ENCODE data around the gene MASP1.

Gene MASP1

DNA sequence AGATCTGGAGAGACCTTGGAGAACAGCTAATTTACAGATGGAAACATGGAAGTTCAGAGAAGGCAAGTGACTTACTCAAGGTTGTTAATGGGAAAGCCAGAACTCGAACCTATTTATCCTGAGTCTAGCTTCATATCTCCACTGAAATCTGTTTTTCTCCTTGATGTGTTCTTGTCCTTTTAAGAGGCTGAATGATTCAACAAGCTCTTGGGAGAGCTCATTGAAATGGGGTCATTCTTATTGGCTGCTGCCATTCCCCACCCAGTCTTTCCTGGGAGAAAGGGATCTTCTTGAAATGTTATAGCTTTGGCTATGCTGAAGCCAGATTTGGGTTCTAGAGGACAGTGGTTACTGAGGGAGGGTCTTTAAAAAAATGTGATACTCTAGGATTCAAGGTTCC, 53.3 kb downstream of the MASP1 start:
- DNase-seq (ENCODE audit: extremely low read depth, low read depth): no peak
- TF ChIP-seq, protein P1, sequence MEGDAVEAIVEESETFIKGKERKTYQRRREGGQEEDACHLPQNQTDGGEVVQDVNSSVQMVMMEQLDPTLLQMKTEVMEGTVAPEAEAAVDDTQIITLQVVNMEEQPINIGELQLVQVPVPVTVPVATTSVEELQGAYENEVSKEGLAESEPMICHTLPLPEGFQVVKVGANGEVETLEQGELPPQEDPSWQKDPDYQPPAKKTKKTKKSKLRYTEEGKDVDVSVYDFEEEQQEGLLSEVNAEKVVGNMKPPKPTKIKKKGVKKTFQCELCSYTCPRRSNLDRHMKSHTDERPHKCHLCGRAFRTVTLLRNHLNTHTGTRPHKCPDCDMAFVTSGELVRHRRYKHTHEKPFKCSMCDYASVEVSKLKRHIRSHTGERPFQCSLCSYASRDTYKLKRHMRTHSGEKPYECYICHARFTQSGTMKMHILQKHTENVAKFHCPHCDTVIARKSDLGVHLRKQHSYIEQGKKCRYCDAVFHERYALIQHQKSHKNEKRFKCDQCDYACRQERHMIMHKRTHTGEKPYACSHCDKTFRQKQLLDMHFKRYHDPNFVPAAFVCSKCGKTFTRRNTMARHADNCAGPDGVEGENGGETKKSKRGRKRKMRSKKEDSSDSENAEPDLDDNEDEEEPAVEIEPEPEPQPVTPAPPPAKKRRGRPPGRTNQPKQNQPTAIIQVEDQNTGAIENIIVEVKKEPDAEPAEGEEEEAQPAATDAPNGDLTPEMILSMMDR (IDR thresholded peaks at IDR 0.05; ENCODE audit: low read depth, low read length, missing control alignments): no peak

DNA sequence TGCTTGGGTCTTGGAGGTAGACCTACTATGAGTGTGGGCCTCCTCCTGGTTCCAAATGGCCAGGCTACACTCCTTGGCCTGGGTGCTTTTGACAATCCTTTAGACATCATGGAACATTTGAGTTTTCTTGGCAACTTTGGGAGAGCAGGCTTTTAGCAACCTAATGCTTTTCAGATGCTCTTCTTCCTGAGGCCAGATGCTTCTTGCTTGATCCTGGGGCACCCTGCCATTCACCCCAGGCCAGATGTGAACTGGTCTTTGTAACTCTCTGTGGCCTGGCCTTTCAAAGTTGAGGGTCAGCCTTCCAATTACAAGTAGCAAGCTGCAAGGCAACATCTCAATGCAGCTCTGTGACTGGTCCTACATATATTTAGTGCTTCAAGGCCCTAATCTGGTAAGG, 53.8 kb downstream of the MASP1 start:
- H3K4me3 ChIP-seq (replicated peaks; ENCODE audit: low read depth, low read length): no peak overlapping the region
- no peak for DNase-seq (ENCODE audit: extremely low read depth, low read depth)
- TF ChIP-seq, protein P1 (IDR thresholded peaks at IDR 0.05; ENCODE audit: low read depth, low read length, missing control alignments): no peak

More for the DNA sequence above, 53.3 kb downstream of the MASP1 start:
- no peak overlapping the region for H3K4me3 ChIP-seq (replicated peaks; ENCODE audit: low read depth, low read length)

DNA sequence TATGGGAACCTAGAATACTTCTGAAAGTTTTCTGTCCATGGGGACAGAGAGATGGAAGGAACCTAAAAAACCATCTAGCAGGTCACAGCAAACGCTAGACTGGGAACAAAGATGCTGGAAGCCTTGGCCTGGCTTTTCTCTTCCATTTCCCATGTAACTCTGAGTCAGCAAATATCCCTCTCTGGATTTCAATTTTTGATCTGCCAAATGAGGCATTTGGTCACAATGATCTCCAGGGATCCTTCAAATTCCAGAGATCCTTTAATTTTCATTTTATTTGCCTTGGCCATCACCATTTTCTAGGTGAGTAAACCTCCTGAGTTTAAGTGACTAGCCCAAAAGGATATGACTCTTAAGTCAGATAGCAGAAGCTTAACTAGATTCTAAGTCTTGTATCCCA, 54.6 kb downstream of the MASP1 start:
- H3K4me3 ChIP-seq (replicated peaks; ENCODE audit: low read depth, low read length): no peak overlapping the region
- no peak for DNase-seq (ENCODE audit: extremely low read depth, low read depth)
- TF ChIP-seq, protein P1 (IDR thresholded peaks at IDR 0.05; ENCODE audit: low read depth, low read length, missing control alignments): no peak

DNA sequence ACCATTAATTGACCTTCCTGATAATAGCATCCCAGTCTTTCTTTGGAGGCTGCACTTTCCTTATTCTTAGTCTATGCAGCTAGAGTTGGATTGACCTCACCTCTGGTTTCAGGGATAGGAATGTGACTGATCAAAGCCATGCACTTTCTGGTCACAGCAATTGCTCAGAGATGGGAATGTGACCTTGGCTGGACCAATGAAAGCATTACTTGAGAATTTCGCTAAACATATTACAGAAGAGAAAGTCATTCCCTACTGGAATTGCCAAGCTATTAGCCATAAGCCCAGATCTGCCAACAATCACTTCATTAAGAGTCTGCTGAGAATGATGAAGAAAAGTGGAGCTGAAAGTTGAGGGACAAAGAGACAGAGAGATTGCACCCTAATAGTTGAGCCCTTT, 61.5 kb downstream of the MASP1 start:
- H3K4me3 ChIP-seq (replicated peaks; ENCODE audit: low read depth, low read length): no peak overlapping the region
- no peak for DNase-seq (ENCODE audit: extremely low read depth, low read depth)
- TF ChIP-seq, protein P1 (IDR thresholded peaks at IDR 0.05; ENCODE audit: low read depth, low read length, missing control alignments): no peak

DNA sequence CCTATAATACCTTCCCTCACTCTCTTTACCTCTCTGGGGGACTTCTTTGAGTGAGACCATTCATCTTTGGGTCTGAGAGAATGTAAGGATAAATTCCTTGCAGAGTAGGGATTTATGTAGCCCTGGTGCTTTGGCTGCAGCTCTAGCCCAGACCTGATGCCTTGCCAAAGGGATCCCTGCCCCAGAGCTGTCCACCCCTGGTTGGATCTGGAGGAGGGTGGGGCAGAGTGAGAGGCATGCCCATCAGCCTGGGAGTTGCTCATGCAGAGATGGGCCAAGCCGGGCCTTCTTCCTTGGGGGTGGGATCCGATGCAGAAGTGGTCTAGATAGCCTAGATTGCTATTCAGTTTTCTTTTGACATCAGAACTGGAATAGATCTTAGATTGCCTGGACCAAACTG, 62.8 kb downstream of the MASP1 start:
- H3K4me3 ChIP-seq (replicated peaks; ENCODE audit: low read depth, low read length): no peak overlapping the region
- DNase-seq (ENCODE audit: extremely low read depth, low read depth): no peak

DNA sequence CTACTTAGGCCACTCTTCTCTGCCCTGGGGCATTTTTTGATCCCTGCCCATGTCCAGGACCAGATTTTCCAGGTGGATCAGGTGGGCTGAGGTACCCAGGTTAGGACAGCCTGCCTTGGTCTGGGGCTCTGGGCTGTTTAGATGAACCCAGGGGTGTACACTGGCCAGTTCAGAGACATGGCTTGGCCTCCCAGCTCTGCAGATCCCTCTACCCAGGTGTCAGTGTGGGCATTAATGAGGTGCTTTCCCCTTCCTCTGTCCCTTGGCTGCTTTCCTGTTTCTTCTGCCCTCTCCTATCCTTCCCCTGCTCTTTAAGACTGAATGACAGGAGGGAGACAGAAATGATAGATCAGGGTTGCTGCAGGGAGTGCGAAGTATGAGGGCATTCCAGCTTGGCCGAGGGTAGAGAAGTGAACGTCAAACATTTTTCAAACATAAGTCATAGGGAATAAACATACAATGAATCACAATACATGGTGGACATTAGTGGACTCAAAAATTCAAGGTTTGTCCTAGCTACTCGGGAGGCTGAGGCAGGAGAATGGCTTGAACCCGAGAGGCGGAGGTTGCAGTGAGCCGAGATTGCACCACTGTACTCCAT, 63.8 kb downstream of the MASP1 start:
- TF ChIP-seq, protein P1 (IDR thresholded peaks at IDR 0.05; ENCODE audit: low read depth, low read length, missing control alignments): no peak
- no peak for DNase-seq (ENCODE audit: extremely low read depth, low read depth)
- no peak overlapping the region for H3K4me3 ChIP-seq (replicated peaks; ENCODE audit: low read depth, low read length)

More for the DNA sequence above, 62.8 kb downstream of the MASP1 start:
- TF ChIP-seq, protein P1 (IDR thresholded peaks at IDR 0.05; ENCODE audit: low read depth, low read length, missing control alignments): no peak

DNA sequence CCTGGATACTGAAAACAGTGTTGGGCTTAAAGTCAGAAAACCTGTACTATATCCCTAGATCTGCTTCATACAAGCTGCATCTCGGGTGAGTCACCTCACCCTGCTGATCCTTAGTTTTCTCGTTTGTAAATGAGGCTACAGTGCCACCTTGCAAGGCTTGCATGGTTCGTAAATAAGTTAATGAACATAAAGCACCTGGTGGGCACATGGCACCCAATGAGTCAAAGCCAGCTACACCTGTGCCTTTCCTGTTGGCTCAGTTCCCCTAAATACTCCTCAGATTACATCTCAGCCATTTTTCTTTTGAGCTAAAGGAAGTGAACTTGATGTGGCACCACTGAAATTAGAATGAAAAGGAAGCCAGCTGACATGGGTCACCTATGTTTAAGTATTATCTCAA, 67.7 kb downstream of the MASP1 start:
- no peak for DNase-seq (ENCODE audit: extremely low read depth, low read depth)
- TF ChIP-seq, protein P1 (IDR thresholded peaks at IDR 0.05; ENCODE audit: low read depth, low read length, missing control alignments): no peak
- no peak overlapping the region for H3K4me3 ChIP-seq (replicated peaks; ENCODE audit: low read depth, low read length)

Measured in HFF-Myc (cell line).